GM21528 (cell line): ENCODE measurements around the gene BDP1.
"Not testable (repeated sequence)": the region's sequence is repeated elsewhere in the genome, so short reads cannot be mapped to it uniquely, and the experiment has no call there.

Experiments used
- ATAC-seq: cut with Tn5 transposase; IDR thresholded peaks from one replicate; pipeline ENCODE4 v1.9.1; 2021; ENCODE audit warnings: mild to moderate bottlenecking, moderate library complexity; ENCODE audit not compliant: unreplicated experiment, low FRiP score

Gene BDP1, protein sequence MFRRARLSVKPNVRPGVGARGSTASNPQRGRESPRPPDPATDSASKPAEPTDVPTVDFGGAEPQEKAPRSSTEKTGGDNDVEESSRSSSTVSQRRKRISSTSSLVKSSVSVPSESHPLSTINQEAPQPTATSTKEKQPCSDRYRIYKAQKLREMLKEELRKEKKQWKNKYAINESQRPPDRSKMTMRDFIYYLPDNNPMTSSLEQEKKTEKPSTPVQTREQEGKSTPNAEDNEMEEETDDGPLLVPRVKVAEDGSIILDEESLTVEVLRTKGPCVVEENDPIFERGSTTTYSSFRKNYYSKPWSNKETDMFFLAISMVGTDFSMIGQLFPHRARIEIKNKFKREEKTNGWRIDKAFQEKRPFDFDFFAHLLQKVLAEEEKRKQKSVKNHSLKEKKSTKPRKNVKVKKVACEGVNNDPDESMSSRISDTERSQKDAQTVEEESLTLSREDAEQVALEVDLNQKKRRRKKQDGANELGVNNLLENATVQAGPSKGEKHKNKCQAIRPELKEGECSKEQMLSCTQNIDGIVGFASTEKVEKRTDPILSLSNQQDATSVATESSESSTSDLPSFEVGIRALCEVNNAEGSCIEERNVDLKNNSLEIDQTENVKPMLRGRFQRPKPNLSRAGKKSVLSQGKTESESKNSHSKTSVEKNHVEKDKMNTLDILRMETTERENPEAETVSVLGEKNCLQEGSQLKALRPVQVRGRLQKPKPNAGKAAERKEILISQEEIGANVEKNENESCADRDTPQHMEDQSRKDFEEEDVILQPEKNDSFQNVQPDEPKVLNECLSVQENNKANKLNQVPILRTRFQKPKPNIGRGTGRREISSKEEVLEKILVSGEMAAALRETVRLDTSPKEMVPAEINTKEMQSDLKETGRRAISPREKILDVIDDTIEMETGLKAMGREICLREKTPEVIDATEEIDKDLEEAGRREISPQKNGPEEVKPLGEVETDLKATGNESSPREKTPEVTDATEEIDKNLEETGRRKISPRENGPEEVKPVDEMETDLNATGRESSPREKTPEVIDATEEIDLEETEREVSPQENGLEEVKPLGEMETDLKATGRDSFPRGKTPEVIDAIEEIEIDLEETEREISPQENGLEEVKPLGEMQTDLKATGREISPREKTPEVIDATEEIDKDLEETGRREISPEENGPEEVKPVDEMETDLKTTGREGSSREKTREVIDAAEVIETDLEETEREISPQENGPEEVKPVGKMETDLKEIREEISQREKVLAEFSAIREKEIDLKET (N-terminal part only)

DNA sequence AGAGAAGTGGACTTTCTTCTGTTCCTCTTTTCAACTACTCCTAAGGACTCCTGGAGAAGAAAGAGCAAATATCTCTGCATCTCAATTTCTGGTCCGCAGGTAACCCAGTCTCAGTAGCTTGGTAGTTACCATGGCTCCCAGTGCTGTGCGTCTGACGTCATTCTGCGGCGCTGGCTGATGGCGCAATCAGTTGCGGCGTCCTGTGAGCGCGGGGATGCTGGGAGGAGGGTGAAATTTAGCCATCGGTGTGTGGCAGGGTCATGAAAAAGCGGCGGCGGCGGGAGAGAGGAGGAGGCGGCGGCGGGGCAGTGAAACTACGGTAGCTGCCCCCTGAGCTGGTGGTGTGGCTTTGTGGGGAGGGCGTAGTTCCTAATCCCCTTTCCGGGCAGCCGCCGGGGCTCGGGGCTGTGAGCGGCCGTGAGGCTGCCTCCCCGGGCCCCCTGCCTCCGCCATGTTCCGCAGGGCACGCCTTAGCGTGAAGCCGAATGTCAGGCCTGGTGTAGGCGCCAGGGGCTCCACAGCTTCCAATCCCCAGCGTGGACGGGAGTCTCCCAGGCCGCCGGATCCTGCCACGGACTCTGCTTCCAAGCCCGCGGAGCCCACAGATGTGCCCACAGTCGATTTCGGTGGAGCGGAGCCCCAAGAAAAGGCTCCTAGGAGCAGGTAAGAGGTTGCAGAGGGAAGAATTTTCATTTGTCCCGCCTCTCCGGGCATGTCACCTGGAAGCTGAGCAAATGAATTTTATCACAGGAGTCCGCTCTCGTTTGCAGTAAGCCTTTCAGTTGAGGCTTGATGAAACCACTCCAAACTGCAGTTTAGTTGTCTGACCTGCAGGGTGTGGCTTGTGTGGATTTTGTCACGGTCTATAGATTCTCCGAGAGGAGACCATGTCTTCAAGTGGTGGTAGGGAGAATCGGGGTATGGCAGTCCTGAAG lies at the start of gene BDP1:
Gene BDP1 (plus strand): TSS at position 225 of the 935 bp plus-strand sequence. CDS start 227 bp downstream, at position 452.
- ATAC-seq = peak; percentile 90

DNA sequence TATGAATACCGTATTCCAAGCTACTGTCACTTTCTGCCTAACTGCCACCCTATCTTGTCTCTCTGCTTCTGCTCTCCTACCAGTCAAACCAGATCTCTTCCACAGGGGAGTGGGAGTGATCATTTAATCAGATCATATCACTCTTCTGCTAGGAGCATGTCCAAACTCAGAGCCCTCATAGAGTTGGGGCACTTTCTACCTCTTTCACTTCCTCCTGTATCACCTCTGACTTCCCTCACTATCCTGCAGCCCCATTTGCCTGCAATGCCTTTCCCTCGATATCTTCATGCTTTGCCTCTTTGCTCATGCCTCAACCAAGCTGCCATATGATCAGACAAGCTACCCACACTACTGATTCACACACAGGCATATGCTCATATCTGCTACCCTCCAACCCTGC lies 45.4 kb upstream of the BDP1 start:
- ATAC-seq = not testable (repeated sequence)

DNA sequence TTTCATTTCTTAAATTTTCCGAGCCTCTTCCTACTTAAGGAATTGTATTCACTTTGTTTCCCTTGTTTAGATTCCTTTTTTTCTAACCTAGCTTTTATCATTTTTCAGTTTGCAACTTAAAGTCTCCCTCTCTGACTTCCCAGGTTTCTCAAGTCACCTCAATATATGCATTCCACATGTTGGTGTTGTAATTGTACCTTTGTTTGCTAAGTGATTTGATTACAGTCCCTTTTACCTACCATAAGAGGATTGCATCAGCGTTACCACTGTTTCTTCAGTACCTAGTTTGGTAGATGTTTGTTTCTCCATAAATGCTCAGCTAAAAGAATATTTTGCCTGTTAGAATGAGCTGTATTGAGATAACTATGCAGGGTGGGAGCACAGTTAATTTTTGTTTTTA lies 39.8 kb upstream of the BDP1 start:
- not testable (repeated sequence) for ATAC-seq

DNA sequence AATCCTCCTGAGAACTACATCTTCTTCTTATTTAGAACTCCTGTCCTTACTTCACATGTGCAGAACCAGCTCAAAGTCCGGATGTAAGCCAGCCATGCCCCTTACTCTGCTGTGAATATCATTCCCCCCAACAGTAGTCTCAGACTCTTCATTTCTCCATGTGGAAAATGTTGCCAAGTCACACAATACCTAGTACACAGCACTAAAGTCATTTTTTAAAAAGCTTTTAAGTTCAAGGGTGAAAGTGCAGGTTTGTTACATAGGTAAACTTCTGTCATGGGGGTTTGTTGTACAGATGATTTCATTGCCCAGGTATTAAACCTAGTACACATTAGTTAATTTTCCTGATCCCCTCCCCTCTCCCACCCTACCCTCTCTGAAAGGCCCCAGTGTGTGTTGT lies 37.4 kb upstream of the BDP1 start:
- not testable (repeated sequence) for ATAC-seq

DNA sequence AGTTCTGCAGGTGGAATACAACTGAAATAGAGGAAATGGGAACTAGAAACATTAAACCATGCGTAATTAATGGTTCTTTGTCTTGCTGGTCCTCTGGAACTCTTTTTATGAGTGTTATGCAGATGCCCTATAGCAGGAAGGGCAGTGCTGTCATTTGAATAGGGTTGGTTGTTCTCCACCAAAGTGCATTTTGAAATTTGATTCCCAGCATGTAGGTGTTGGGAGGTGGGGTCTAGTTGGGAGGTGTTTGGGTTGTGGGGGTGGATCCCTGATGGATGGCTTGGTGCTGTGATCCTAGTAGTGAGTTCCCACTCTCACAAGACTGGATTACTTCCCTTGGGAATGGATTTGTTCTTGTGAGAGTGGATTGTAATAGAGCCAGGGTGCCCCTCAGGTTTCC lies 34.2 kb upstream of the BDP1 start:
- ATAC-seq = not testable (repeated sequence)

DNA sequence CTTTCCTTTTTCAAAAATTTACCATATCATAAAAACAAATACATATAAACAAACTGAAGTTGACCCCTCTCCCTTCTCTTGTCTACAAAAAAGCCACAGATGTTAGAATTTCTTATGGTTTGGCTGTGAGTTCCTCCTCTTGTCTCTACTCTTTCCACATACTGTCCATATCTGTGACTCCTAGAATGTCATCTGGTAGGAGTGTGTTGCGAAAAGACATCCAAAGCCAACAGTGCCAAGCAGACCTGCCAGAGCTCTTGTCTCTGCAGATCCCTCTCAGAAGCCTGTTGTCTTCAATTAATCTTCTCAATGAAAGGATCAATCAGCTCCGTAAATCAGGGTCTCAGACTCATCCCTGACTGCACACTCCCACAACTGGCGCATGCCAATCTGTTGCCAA lies 31.6 kb upstream of the BDP1 start:
- ATAC-seq = not testable (repeated sequence)

DNA sequence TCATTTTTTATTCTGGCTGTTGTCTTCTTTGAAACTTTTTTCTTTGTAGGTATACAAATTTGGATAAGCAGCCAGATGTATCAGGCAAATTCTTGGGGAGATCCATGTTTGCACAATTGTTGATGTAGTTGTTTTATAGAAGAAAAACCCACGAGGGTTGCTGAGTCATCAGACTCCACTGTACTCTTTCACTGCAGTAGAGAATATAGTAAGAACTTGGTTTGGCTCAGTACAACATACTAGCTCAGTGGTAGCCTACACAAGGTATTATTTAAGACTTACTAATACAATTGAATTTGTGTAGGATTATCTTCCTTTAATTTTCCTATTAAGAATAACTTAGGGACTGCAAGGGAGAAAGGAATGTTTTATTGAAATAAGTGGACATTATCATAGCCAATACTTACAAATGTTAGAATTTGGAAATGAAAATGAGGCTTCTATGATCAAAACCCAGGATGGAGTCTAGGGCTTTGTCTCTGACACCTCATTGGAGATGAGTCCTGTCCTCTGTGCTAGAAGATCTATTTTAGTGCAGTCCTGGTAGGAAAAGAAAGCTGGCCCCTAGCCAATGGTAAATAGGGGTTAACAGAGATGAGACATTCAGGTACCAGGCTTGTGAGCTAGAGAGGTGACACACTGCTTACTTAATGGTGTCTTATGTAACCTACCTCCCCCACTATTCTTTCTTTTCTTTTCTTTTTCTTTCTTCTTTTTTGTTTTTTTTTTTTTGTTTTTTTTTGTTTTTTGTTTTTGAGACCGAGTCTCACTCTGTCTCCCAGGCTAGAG lies 28.6 kb upstream of the BDP1 start:
- ATAC-seq = not testable (repeated sequence)

DNA sequence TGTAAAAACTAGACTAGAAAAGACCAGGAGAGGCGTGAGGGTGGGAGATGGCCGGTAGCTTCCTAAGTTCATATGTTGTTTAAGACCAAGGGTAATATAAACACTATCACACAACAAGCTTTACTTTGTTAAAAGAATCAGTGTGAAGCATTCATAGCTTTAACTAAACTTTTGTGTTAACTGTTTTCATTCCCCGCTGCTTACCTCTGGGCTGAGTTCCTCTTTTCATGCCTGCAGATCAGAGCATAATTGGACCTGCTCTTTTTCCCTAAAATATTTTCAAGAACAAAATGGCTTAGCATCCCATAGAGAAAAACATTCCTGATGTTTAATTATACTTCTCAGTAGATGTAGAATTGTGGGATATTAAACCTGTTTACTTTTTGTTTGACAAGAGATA lies 23.0 kb upstream of the BDP1 start:
- ATAC-seq = not testable (repeated sequence)

DNA sequence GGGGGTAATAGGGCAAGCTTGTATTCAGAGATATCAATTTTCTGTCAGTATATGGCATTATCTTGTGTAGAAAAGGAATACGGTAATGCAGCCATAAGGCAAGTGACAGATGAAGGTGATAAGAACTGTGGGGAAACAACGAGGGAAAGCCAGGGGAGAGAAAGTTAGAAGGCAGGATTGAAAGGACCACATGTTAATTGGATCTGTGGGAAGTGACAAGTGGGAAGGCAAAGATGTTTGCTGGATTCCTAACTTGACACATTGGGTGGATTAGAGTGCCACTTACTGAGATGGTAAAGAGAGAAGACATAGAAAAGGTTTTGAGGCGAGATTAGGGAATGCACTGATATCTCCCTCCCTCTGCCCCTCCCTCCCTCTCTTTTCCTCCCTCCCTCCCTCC lies 20.6 kb upstream of the BDP1 start:
- ATAC-seq = not testable (repeated sequence)

DNA sequence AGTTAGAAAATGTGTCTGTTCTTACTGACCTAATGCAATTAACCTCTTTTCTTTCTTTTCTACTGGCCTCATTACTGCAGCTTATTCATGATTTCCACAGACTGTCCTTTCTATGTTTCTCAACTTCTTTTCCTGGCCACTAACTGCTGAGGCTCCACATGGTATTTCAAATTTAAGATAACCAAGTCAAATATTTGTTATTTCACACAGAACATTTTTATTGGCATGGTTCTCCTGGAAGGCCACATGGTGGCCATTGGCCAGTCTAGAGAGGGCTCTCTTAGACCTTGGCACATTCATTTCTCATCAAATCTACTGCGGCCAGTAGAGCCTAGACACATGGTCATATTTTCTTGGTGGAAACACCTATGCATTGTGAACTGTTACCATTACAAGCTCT lies 13.9 kb upstream of the BDP1 start:
- not testable (repeated sequence) for ATAC-seq

DNA sequence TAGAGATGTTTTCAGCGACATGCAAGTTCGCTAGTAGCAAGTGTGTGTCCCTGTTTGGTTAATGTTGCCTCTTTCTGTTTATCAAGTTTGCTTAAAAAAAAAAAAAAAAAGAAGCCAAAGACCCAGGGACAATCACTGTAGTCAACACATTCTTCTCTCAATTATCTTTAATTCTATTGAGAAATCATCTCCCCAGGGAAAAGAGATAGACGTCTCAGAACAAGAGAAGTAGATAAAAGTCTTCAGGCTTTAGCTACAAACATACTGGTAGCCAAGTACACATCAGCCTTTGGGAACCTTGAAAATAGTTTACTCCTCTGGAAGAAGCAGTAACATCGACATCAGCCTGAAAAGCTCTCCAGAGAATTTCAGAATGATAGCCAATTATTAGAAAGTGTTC lies 11.6 kb upstream of the BDP1 start:
- not testable (repeated sequence) for ATAC-seq

DNA sequence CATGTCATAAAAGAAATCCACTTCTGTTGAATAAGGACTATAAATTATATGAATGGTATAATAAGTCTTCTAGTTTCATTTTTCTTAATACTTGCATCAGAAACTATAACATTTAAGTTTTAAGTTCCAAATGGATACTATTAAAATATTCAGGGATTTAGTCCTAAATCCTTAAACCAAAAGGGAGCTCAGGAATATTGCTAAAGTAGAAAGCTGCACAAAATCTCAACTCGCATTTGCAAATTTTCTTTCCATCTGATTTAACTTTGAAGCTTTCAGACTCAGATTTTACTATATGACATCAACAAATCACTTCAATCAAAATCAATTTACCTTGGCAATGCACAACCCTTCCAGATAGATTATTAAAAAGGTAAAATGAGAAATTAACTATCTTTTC lies 10.4 kb upstream of the BDP1 start:
- ATAC-seq = not testable (repeated sequence)

DNA sequence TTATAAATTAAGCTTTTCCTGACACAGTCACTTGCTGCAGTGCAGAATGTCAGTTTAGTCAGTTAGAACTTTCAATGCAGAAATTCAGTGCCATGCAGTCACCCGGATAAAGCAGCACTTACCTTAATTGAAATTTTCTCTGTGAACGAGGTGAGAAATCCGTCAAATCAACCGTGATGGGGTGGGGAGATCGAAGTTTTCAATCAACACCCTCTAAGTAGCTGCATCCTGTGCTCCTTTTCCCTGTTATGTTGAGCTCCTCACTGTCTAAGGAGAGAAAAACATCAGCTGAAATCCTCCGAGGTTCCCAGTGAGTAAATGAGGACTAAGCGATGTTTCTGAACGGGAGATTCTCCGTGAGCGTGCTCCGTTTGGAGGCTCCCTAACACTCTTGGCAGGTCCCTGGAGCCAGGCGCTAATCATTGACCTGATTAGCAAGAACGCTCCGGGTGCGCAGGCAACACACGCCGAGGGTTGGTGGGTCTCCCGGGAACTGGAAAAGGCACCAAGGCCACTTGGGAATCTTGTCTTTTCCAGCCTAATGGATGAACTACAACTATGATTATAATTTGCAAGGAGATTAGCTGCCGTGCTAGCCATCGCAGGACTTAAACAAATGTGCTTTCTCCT lies 9.8 kb upstream of the BDP1 start:
- ATAC-seq = not testable (repeated sequence)

DNA sequence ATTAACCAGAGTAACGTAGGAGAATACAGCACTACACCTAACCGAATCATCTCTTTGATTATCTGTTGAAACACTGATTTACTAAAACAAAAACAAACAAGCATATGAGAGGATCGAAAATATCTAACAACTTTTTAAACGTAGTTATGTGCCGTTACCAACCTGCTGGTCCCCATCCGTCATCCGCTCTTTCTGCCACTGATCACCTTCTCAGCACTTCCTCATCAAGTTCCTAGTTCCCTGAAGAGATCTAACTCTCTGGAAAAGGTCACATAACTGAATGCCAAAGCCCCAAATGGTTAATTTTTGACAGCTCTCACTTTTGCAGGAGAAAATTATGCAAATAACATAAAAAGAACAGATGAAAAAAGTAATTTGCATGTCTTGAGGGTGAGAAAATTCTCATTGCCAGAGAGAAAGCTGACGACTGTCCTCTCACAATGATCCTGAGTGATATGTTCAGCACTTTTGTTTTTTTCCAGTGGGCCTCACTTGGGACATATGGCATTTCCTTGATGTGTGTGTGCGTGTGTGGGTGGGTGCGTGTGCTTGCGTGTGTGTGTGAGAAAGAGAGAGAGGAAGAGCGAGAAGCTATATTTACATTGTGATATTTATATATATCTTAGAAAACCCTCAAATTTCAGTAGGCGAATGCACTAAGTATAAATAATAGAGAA lies 8.8 kb upstream of the BDP1 start:
- ATAC-seq = not testable (repeated sequence)

DNA sequence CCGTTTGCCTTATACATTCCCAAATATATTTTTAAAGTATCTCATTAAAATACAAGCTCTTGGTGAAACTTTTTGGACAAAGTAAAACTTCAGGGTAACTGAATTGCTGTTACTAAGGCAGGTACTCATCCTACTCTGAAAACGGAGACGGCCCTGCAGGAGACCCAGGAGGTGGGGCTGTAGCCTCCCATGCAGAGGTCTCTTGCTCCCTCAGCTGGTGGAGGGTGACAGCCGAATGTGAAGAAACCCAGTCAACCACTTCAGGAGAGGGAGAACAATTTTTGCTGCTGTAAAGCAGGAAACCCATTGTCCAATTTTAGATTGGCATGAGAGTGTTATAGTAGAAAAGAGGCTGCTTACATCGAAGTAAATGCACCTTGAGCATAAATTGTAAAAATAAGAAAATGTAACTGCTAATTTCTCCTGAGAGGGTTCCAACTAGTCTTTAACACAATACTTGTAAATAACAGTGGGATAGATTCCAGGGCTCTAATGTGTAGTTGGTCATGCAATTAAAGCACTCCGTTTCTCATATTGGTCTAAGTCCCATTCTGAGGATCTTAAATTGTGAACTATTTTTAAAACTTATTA lies 8.1 kb upstream of the BDP1 start:
- peak; percentile 88 for ATAC-seq

DNA sequence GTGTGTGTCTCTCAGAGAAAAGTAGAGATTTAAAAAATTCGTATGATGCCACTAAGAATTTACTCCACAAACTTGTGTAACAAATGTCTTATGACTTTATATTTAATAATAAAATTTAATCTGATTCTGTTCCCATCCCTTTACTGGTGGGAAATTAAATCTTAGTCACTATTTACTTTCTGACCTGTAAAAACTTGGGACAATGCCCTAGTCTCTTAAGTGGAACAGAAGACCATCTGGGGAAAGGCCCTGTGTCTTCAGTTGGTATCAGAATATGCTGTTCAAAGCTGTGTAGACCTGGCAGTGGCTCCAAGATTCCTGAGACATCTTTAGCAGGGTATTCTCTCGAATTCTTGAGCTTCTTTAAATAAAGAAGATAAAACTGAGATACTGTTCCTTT lies 2.6 kb upstream of the BDP1 start:
- ATAC-seq = no peak

DNA sequence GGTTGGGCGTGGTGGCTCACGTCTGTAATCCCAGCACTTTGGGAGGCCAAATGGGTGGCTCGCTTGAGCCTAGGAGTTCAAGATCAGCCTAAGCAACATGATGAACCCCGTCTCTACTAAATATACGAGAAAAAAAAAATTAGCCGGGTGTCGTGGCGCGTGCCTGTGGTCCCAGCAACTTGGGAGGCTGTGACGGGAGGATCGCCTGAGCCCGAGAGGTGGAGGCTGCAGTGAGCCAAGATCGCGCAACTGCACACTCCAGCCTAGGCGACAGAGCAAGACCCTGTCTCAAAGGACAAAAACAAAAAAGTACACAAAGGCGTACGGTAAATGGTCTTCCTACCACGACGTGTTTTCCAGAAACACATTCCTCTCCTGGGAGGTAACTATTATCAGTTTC lies 538 bp upstream of the BDP1 start:
- no peak for ATAC-seq
